MG63 (cell line): Measurements from ENCODE around the gene SLC25A3. TPM values are rescaled to one million over a fixed set of nuclear protein-coding genes. Genes with fewer than 3 reads are reported as not detected.
"Not testable (repeated sequence)": the region's sequence is repeated elsewhere in the genome, so short reads cannot be mapped to it uniquely, and the experiment has no call there.

Experiments used
- DNase-seq: peaks from one replicate; pipeline ENCODE4 v3.0.0-alpha.2; 2020
- H3K27me3 ChIP-seq: fragments of 250-450 bp; sonication (Bioruptor Pico); 2 replicates; pipeline ENCODE4 v1.5.1; 2020; ENCODE audit warnings: mild to moderate bottlenecking, moderate library complexity
- H3K36me3 ChIP-seq: fragments of 250-450 bp; sonication (Bioruptor Pico); 2 replicates; pipeline ENCODE4 v1.5.1; 2020; ENCODE audit warnings: mild to moderate bottlenecking, moderate library complexity
- H3K4me3 ChIP-seq: fragments of 250-450 bp; sonication (Bioruptor Pico); 2 replicates; pipeline ENCODE4 v1.5.1; 2020; ENCODE audit warnings: mild to moderate bottlenecking, moderate library complexity
- H3K9me3 ChIP-seq: fragments of 250-450 bp; sonication (Bioruptor Pico); 2 replicates; pipeline ENCODE4 v1.5.1; 2020; ENCODE audit warnings: mild to moderate bottlenecking, moderate library complexity
- total RNA-seq: library from RNA; depleted of rRNA; stranded (reverse); fragments of >200 nt; shearing (Covaris generic); gene quantifications from 2 replicates; pipeline ENCODE4 v1.2.3, GENCODE V29; 2014; ENCODE audit warnings: low replicate concordance; rRNA removed

The SLC25A3 gene
- total RNA-seq, 1 experiment from 2014 or later = 1,016 TPM

DNA sequence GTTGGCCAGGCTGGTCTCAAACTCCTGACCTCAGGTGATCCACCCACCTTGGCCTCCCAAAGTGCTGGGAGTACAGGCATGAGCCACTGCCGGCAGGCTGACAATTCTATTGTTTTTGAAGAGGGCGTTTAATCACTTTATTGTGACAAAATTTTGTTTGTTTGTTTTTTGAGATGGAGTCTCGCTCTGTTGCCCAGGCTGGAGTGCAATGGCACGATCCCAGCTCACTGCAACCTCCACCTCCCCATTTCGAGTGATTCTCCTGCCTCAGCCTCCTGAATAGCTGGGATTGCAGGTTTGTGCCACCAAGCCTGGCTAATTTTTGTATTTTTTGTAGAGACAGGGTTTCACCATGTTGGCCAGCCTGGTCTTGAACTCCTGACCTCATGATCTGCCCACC lies 49.3 kb downstream of the SLC25A3 start:
- H3K36me3 ChIP-seq = not testable (repeated sequence)
- peak overlapping the region; percentile 76 for H3K4me3 ChIP-seq

DNA sequence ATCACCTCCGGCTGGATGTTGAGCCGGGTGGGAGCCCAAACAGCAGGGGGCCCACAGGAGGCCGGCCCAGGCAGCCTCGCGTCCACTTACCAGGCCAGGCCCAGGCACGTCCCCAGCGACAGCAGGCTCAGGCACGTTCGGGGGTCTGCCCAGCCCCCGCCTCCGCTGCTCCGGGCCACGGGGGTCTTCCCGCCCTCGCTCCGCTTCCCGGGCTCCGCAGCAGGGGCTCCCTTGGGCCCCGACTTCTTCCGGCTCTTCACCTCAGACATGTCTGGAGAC lies 50.9 kb downstream of the SLC25A3 start:
- Histone ChIP-seq H3K4me3 (peak overlapping the region; percentile 76), H3K9me3 (no peaks in the 10 kb centered on the region), H3K27me3 (no peaks in the 10 kb centered on the region), H3K36me3 (peaks cover 23% of the 10 kb centered on the region)
- peak; percentile 68 for DNase-seq

More for the DNA sequence above, 49.3 kb downstream of the SLC25A3 start:
- H3K27me3 ChIP-seq, DNase-seq, H3K9me3 ChIP-seq: not testable (repeated sequence)

DNA sequence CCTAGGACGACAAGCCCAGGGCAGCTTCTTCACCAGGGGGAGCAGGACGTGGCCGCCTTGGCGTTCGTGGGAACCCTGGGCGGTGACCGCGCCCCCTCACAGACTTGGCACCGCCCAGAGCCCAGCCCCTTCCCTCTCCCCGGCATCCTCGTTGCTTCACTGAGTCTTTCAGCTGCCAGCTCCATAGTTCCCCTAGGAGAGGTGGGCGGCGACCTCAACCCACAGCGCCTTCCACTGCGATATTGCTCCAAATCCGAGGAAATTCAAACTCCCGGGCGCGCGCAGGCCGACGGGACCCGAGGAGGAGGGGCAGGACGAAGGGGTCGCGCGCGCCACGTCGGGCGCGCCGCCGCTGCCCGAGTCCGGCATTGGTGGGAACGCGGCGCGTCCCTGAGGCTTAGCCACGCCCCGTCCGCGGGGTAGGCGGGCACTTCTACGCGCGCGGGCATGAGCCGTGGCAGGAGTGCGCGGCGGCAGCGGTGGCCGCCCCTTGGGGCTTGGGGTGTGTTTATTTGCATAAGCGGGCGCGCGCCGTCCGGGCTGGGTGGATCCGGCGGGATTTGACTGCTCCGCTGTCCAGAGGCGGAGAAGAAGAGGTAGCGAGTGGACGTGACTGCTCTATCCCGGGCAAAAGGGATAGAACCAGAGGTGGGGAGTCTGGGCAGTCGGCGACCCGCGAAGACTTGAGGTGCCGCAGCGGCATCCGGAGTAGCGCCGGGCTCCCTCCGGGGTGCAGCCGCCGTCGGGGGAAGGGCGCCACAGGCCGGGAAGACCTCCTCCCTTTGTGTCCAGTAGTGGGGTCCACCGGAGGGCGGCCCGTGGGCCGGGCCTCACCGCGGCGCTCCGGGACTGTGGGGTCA lies 51.5 kb downstream of the SLC25A3 start, which contains the start of the genes APAF1 and IKBIP:
TSS of gene APAF1 (plus strand) at position 579 of the 860 bp plus-strand sequence. CDS start 3,070 bp downstream, outside the sequence.
TSS of gene IKBIP (minus strand) at position 77 of the 860 bp plus-strand sequence. CDS start 87 bp downstream, outside the sequence.
- Histone ChIP-seq H3K9me3 (no peaks in the 10 kb centered on the region), H3K27me3 (no peaks in the 10 kb centered on the region), H3K36me3 (peaks cover 28% of the 10 kb centered on the region), H3K4me3 (peak within 1 kb of the TSS; percentile 76)
- DNase-seq = peak; percentile 97

DNA sequence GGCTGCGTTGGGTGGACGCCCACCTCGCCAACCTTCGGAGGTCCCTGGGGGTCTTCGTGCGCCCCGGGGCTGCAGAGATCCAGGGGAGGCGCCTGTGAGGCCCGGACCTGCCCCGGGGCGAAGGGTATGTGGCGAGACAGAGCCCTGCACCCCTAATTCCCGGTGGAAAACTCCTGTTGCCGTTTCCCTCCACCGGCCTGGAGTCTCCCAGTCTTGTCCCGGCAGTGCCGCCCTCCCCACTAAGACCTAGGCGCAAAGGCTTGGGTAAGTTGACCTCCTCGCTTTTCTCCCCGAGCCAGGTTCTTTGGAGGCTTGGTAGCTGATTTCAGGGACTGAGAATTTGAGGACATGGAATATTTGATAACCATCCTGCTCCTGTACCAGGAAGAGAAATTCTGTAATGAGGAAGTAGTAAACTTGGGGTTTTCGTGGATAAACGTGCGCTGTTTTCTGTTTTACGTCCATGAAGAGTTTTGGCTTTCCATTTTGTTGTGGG lies 52.1 kb downstream of the SLC25A3 start:
- peak; percentile 28 for DNase-seq
- Histone ChIP-seq H3K4me3 (peak overlapping the region; percentile 76), H3K36me3 (peaks cover 31% of the 10 kb centered on the region), H3K9me3 (no peaks in the 10 kb centered on the region), H3K27me3 (no peaks in the 10 kb centered on the region)

DNA sequence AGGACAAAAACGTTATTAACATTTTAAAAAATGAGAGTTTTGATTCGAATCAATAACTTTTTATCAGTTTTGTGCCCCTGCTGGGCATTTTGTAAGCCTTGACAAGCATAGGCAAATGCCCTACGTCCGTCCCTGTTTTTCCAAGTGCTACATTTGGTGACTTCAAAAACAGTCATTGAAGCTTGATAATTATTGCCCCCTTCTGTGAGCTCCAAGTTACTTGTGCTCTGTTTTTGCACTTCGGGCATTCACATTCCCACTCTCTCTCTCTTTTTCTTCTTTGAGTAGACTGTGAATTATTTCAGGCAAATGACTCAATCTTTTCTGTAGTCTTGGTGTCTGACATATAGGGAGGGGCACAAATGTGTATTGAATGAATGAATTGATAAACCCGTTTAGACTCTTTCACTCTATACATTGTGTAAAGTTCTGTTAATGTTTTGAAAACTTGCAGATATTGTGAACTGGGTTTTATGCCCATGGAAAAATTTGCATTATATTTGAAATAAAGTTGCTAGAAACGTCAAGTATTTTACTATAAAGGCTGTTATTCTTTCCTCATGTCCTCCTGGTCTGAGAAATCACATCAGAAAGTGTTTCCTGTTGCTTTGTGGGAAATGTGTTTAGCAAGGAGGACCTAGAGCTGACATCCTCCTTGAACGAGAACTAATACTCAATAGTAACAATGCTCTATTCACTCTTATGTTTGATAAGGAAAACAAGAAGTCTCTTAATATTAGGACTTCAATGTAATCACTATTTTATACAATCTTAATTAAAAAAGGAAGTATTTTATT lies 53.0 kb downstream of the SLC25A3 start:
- Histone ChIP-seq H3K27me3 (no peaks in the 10 kb centered on the region), H3K9me3 (no peaks in the 10 kb centered on the region), H3K4me3 (peak overlapping the region; percentile 76), H3K36me3 (peaks cover 30% of the 10 kb centered on the region)
- DNase-seq = no peak

DNA sequence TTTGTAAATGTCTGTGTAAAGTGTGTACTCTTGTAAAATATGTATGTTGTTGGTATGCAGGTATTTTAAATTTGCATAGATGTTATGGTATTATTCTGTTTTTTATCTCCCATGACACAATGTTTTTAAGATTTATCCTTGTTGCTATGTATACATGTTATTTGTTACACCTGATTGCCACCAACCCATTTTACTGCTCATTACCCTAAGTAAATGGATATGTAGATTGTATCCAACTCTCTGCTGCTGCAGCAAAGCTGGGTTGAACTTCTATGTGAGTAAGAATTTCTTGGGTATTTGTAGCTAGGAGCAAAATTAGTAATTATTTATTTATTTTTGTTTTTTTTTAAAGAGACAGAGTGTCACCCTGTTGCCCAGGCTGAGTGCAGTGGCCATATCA lies 57.8 kb downstream of the SLC25A3 start:
- H3K4me3 ChIP-seq = no peak overlapping the region
- no peak for DNase-seq
- H3K9me3 ChIP-seq = no peaks in the 10 kb centered on the region
- peaks cover 32% of the 10 kb centered on the region for H3K36me3 ChIP-seq
- no peaks in the 10 kb centered on the region for H3K27me3 ChIP-seq

DNA sequence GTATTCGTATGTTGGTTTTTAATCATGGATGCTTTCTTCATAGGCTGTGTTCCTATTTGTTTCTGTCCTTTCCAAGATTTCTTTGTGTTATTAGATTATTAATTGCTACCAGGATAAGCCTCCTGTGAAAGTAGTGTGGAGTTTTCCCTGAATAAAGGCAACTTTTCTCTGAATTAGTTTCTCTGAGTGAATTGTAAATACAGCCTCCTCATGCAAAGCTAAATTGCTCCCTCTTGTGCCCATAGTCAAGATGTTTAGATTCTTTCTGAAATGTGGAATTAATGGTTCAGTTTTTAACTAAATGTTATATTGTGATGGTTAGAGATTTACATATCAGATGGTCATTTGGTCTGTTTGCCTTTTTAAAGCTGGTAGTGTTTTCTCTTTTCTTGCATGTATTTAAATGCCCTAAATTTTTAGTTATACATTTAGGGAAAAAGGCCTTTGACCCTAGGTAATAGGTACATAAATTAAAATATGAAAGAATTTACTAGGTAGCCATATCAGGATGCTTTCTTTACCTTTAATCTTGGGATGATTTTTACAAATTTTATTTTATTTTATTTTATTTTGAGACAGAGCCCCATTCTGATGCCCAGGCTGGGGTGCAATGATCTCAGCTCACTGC lies 60.5 kb downstream of the SLC25A3 start:
- DNase-seq = no peak
- Histone ChIP-seq H3K27me3 (no peaks in the 10 kb centered on the region), H3K4me3 (no peak overlapping the region), H3K36me3 (peaks cover 36% of the 10 kb centered on the region), H3K9me3 (no peaks in the 10 kb centered on the region)

Other genes starting within 250 kb of the SLC25A3 start
- gene TMPO, start 78.1 kb upstream of the SLC25A3 start, total RNA-seq = 183 and 262 TPM in 2 replicates
- gene IKBIP, start 51.1 kb downstream of the SLC25A3 start, total RNA-seq = 48.9 and 79.7 TPM in 2 replicates
- 19.3 and 24.2 TPM in 2 replicates for gene APAF1, start 51.6 kb downstream of the SLC25A3 start, total RNA-seq